Neural cell (in vitro differentiated cells): Measurements from ENCODE around the gene MSI2. TPM values are rescaled to one million over a fixed set of nuclear protein-coding genes. Genes with fewer than 3 reads are reported as not detected.

Experiments used
- H2AFZ ChIP-seq: fragments of 200-600, 300-800 bp; sonication (generic), shearing (Covaris generic); 2 replicates; pipeline ENCODE4 v1.6.0; 2014; ENCODE audit warnings: low read depth, mild to moderate bottlenecking, antibody characterized with exemption, low read length, moderate library complexity
- H3F3A ChIP-seq: fragments of 200-600 bp; shearing (Covaris generic); 2 replicates; pipeline ENCODE4 v1.6.1; 2016; ENCODE audit warnings: mild to moderate bottlenecking, moderate library complexity, mixed read lengths, antibody characterized with exemption, low read length; ENCODE audit not compliant: insufficient read depth, poor library complexity, severe bottlenecking
- H3K27ac ChIP-seq: fragments of 200-600, 300-800 bp; sonication (generic), shearing (Covaris generic); 2 replicates; pipeline ENCODE4 v1.5.1; 2014; ENCODE audit warnings: mild to moderate bottlenecking, low read length, moderate library complexity
- H3K27me3 ChIP-seq: fragments of 300-800, 200-600 bp; sonication (generic), shearing (Covaris generic); 2 replicates; pipeline ENCODE4 v1.6.0; 2014; ENCODE audit warnings: mild to moderate bottlenecking, low read depth, low read length, moderate library complexity; ENCODE audit not compliant: insufficient read depth
- H3K36me3 ChIP-seq: fragments of 300-800, 200-600 bp; sonication (generic), shearing (Covaris generic); 2 replicates; pipeline ENCODE4 v1.5.1; 2014; ENCODE audit warnings: mild to moderate bottlenecking, antibody characterized with exemption, low read length, moderate library complexity; ENCODE audit not compliant: insufficient read depth
- H3K4me2 ChIP-seq: fragments of 300-800, 200-600 bp; sonication (generic), shearing (Covaris generic); 2 replicates; pipeline ENCODE4 v1.6.0; 2014; ENCODE audit warnings: mild to moderate bottlenecking, low read length
- H3K4me3 ChIP-seq: fragments of 300-800, 200-600 bp; sonication (generic), shearing (Covaris generic); 2 replicates; pipeline ENCODE4 v1.5.1; 2014; ENCODE audit warnings: mild to moderate bottlenecking, low read length, moderate library complexity
- H3K79me2 ChIP-seq: fragments of 200-600 bp; shearing (Covaris generic); replicated peaks from 2 replicates; pipeline ENCODE4 v1.6.0; 2014; ENCODE audit warnings: mild to moderate bottlenecking, low read length, moderate library complexity; ENCODE audit not compliant: insufficient read depth
- H3K9ac ChIP-seq: fragments of 300-800, 200-600 bp; sonication (generic), shearing (Covaris generic); 2 replicates; pipeline ENCODE4 v1.6.1; 2016; ENCODE audit warnings: mild to moderate bottlenecking, low read length, mixed read lengths
- H3K9me2 ChIP-seq: fragments of 200-600 bp; shearing (Covaris generic); 2 replicates; pipeline ENCODE4 v1.6.1; 2016; ENCODE audit warnings: mild to moderate bottlenecking, low read length, mixed read lengths; ENCODE audit not compliant: insufficient read depth
- H3K9me3 ChIP-seq: fragments of 200-600, 300-800 bp; sonication (generic), shearing (Covaris generic); 2 replicates; pipeline ENCODE4 v1.6.1; 2016; ENCODE audit warnings: mild to moderate bottlenecking, mixed run types, low read length, moderate library complexity, mixed read lengths
- H4K20me1 ChIP-seq: fragments of 200-600 bp; shearing (Covaris generic); 2 replicates; pipeline ENCODE4 v1.6.1; 2016; ENCODE audit warnings: mild to moderate bottlenecking, mixed run types; ENCODE audit not compliant: insufficient read depth
- CTCF ChIP-seq: fragments of 450-650 bp; IDR thresholded peaks from 2 replicates; pipeline ENCODE4 v1.5.1; 2014; ENCODE audit warnings: antibody characterized with exemption, mild to moderate bottlenecking, moderate library complexity; ENCODE audit not compliant: poor library complexity, severe bottlenecking
- EP300 ChIP-seq: fragments of 450-650 bp; conservative IDR thresholded peaks from 2 replicates; pipeline ENCODE4 v1.6.1; 2014; ENCODE audit warnings: antibody characterized with exemption, mild to moderate bottlenecking, moderate library complexity; ENCODE audit not compliant: poor library complexity, severe bottlenecking
- EZH2 ChIP-seq: fragments of 200-600, 300-800 bp; shearing (Covaris generic), sonication (generic); IDR thresholded peaks from 2 replicates; pipeline ENCODE4 v1.6.1; 2014; ENCODE audit warnings: antibody characterized with exemption, low read length, borderline replicate concordance, mild to moderate bottlenecking; ENCODE audit not compliant: insufficient read depth, poor library complexity, severe bottlenecking
- MXI1 ChIP-seq: fragments of 450-650 bp; conservative IDR thresholded peaks from 2 replicates; pipeline ENCODE4 v1.6.1; 2014; ENCODE audit warnings: antibody characterized with exemption, mild to moderate bottlenecking; ENCODE audit not compliant: poor library complexity, severe bottlenecking
- POLR2AphosphoS5 ChIP-seq: IDR thresholded peaks from 2 replicates; pipeline ENCODE4 v1.6.1; 2012
- RAD21 ChIP-seq: fragments of 450-650 bp; conservative IDR thresholded peaks from 2 replicates; pipeline ENCODE4 v1.6.1; 2014; ENCODE audit warnings: antibody characterized with exemption, mild to moderate bottlenecking, moderate library complexity
- REST ChIP-seq: IDR thresholded peaks from 2 replicates; pipeline ENCODE4 v1.6.1; 2012; ENCODE audit warnings: borderline replicate concordance
- SMC3 ChIP-seq: fragments of 450-650 bp; conservative IDR thresholded peaks from 2 replicates; pipeline ENCODE4 v1.6.1; 2014; ENCODE audit warnings: antibody characterized with exemption, mild to moderate bottlenecking, moderate library complexity; ENCODE audit not compliant: poor library complexity
- TAF1 ChIP-seq: IDR thresholded peaks from 2 replicates; pipeline ENCODE4 v1.6.1; 2012; ENCODE audit warnings: low read depth
- polyA plus RNA-seq: library from polyadenylated mRNA; depleted of rRNA; stranded (reverse); fragments of >200 nt; gene quantifications from 2 replicates; pipeline ENCODE4 v1.2.3, GENCODE V29; 2014

Gene MSI2
- polyA plus RNA-seq, 1 donor from 2014 or later = 61.4 TPM

DNA sequence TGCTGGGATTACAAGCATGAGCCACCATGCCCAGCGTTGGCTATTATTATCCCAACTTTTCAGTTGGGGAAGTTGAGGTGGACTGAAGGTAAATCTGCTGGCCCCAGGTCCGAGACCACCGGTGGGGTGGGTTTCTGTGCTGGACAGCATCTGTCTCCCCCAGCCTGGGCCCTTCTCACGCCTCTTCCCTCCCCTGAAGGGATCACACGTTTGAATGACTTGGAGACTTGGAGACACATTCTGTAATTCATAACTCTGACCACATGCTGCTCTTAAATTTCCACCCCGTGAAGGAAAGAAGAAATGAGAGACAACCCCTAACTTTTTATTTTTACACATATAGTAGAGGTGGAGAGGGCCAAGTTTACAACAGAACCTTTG, 109.8 kb downstream of the MSI2 start:
- no peak overlapping the region for H3K4me2 ChIP-seq
- H3K4me3 ChIP-seq = no peak overlapping the region
- H4K20me1 ChIP-seq = no peaks in the 10 kb centered on the region
- H3K9me2 ChIP-seq = no peaks in the 10 kb centered on the region
- no peaks in the 10 kb centered on the region for H3K36me3 ChIP-seq
- no peaks in the 10 kb centered on the region for H3F3A ChIP-seq
- H3K9me3 ChIP-seq = no peaks in the 10 kb centered on the region
- H3K27ac ChIP-seq = no peak overlapping the region
- no peaks in the 10 kb centered on the region for H3K27me3 ChIP-seq
- TF ChIP-seq MXI1 (no peak), RAD21 (no peak), EP300 (no peak), POLR2AphosphoS5 (no peak), EZH2 (no peak), REST (no peak), CTCF (no peak), SMC3 (no peak), TAF1 (no peak)
- H2AFZ ChIP-seq = no peak overlapping the region
- H3K9ac ChIP-seq = no peak overlapping the region
- peaks cover 81% of the 10 kb centered on the region for H3K79me2 ChIP-seq

- H3K27ac ChIP-seq = no peak overlapping the region
Observed at GRCh38 chr17:57366558-57367351, 110.4 kb downstream of the MSI2 start.

More at GRCh38 chr17:57366558-57367351, 110.4 kb downstream of the MSI2 start:
- H3K9me3 ChIP-seq = no peaks in the 10 kb centered on the region
- no peaks in the 10 kb centered on the region for H4K20me1 ChIP-seq
- no peak overlapping the region for H3K4me2 ChIP-seq
- TF ChIP-seq REST = no peak
- TF ChIP-seq RAD21 = no peak
- no peak for TF ChIP-seq CTCF
- peak; percentile 65 for TF ChIP-seq EP300
- no peak for TF ChIP-seq MXI1
- no peak for TF ChIP-seq SMC3
- peak; percentile 37 for TF ChIP-seq POLR2AphosphoS5
- no peak for TF ChIP-seq EZH2
- TF ChIP-seq TAF1 = no peak
- no peak overlapping the region for H3K4me3 ChIP-seq
- no peaks in the 10 kb centered on the region for H3K36me3 ChIP-seq
- no peak overlapping the region for H3K9ac ChIP-seq
- peaks cover 75% of the 10 kb centered on the region for H3K79me2 ChIP-seq
- no peaks in the 10 kb centered on the region for H3F3A ChIP-seq
- no peak overlapping the region for H2AFZ ChIP-seq
- no peaks in the 10 kb centered on the region for H3K9me2 ChIP-seq
- H3K27me3 ChIP-seq = no peaks in the 10 kb centered on the region
